SK-N-SH treated with all-trans-retinoic acid at 6 μM for 48 hours (cell line): Measurements from ENCODE around the gene QRSL1.
"Not testable (repeated sequence)": the region's sequence is repeated elsewhere in the genome, so short reads cannot be mapped to it uniquely, and the experiment has no call there.

ENCODE experiments used
- ATAC-seq: fragments of 200-7000 bp; cut with Tn5 transposase; 3 replicates; pipeline ENCODE4 v1.9.1; 2020; ENCODE audit warnings: mild to moderate bottlenecking, moderate library complexity
- BACH2 ChIP-seq: fragments of 250-450 bp; sonication (Bioruptor Pico); IDR thresholded peaks from 2 replicates; pipeline ENCODE4 v1.9.0; 2021; ENCODE audit warnings: mild to moderate bottlenecking, borderline replicate concordance
- CSDC2 ChIP-seq: fragments of 250-450 bp; sonication (Bioruptor Pico); IDR thresholded peaks from 2 replicates; pipeline ENCODE4 v1.5.0; 2020; ENCODE audit warnings: mild to moderate bottlenecking, moderate library complexity
- ESRRG ChIP-seq: fragments of 250-450 bp; sonication (Bioruptor Pico); IDR thresholded peaks from 2 replicates; pipeline ENCODE4 v1.6.1; 2021; ENCODE audit warnings: mild to moderate bottlenecking
- GLIS3 ChIP-seq: fragments of 250-450 bp; sonication (Bioruptor Pico); IDR thresholded peaks from 2 replicates; pipeline ENCODE4 v1.5.0; 2020; ENCODE audit warnings: mild to moderate bottlenecking, moderate library complexity
- ISL1 ChIP-seq: fragments of 250-450 bp; sonication (Bioruptor Pico); IDR thresholded peaks from 2 replicates; pipeline ENCODE4 v2.1.2; 2022; ENCODE audit warnings: mild to moderate bottlenecking, moderate library complexity
- OSR1 ChIP-seq: fragments of 250-450 bp; sonication (Bioruptor Pico); IDR thresholded peaks from 2 replicates; pipeline ENCODE4 v1.8.0; 2022; ENCODE audit warnings: moderate library complexity, mild to moderate bottlenecking, inconsistent platforms
- PPARA ChIP-seq: fragments of 250-450 bp; sonication (Bioruptor Pico); IDR thresholded peaks from 2 replicates; pipeline ENCODE4 v1.5.0; 2020; ENCODE audit warnings: mild to moderate bottlenecking, borderline replicate concordance
- SNAI2 ChIP-seq: fragments of 250-450 bp; sonication (Bioruptor Pico); IDR thresholded peaks from 2 replicates; pipeline ENCODE4 v1.5.0; 2020; ENCODE audit warnings: mild to moderate bottlenecking, moderate library complexity
- TCF4 ChIP-seq: fragments of 250-450 bp; sonication (Bioruptor Pico); IDR thresholded peaks from 2 replicates; pipeline ENCODE4 v1.8.0; 2021; ENCODE audit warnings: mild to moderate bottlenecking, moderate library complexity, borderline replicate concordance
- ZC3H10 ChIP-seq: fragments of 250-450 bp; sonication (Bioruptor Pico); IDR thresholded peaks from 2 replicates; pipeline ENCODE4 v1.5.1; 2021; ENCODE audit warnings: mild to moderate bottlenecking, moderate library complexity
- ZFP3 ChIP-seq: fragments of 250-450 bp; sonication (Bioruptor Pico); IDR thresholded peaks from 2 replicates; pipeline ENCODE4 v1.5.0; 2020; ENCODE audit warnings: mild to moderate bottlenecking, moderate library complexity
- ZFP30 ChIP-seq: fragments of 450-650 bp; formaldehyde crosslinking; IDR thresholded peaks from 2 replicates; pipeline ENCODE4 v1.5.0; 2022; ENCODE audit warnings: mild to moderate bottlenecking, moderate library complexity
- ZNF565 ChIP-seq: fragments of 450-650 bp; formaldehyde crosslinking; conservative IDR thresholded peaks from 2 replicates; pipeline ENCODE4 v1.5.0; 2020; ENCODE audit warnings: low read depth, mild to moderate bottlenecking, moderate library complexity
- ZNF70 ChIP-seq: fragments of 450-650 bp; formaldehyde crosslinking; IDR thresholded peaks from 2 replicates; pipeline ENCODE4 v1.5.0; 2020; ENCODE audit warnings: mild to moderate bottlenecking, moderate library complexity
- ZNF8 ChIP-seq: fragments of 450-650 bp; formaldehyde crosslinking; IDR thresholded peaks from 2 replicates; pipeline ENCODE4 v1.5.0; 2020; ENCODE audit warnings: mild to moderate bottlenecking, moderate library complexity
- TF ChIP-seq, protein P1 (sequence below): fragments of 250-450 bp; sonication (Bioruptor Pico); IDR thresholded peaks from 2 replicates; pipeline ENCODE4 v1.5.1; 2021; ENCODE audit warnings: mild to moderate bottlenecking, moderate library complexity
- TF ChIP-seq, protein P2 (sequence below): fragments of 250-450 bp; sonication (Bioruptor Pico); IDR thresholded peaks from 2 replicates; pipeline ENCODE4 v1.5.1; 2020; ENCODE audit warnings: low read depth, mild to moderate bottlenecking, moderate library complexity
- TF ChIP-seq, protein P3 (sequence below): fragments of 250-450 bp; sonication (Bioruptor Pico); IDR thresholded peaks from 2 replicates; pipeline ENCODE4 v1.5.0; 2020; ENCODE audit warnings: mild to moderate bottlenecking, moderate library complexity
- TF ChIP-seq, protein P4 (sequence below): fragments of 250-450 bp; sonication (Bioruptor Pico); IDR thresholded peaks from 2 replicates; pipeline ENCODE4 v1.8.0; 2021; ENCODE audit warnings: low read depth, mild to moderate bottlenecking, moderate library complexity, borderline replicate concordance
- TF ChIP-seq, protein P5 (sequence below): fragments of 250-450 bp; sonication (Bioruptor Pico); IDR thresholded peaks from 2 replicates; pipeline ENCODE4 v1.8.0; 2020; ENCODE audit warnings: mild to moderate bottlenecking, moderate library complexity, borderline replicate concordance

Gene QRSL1

DNA sequence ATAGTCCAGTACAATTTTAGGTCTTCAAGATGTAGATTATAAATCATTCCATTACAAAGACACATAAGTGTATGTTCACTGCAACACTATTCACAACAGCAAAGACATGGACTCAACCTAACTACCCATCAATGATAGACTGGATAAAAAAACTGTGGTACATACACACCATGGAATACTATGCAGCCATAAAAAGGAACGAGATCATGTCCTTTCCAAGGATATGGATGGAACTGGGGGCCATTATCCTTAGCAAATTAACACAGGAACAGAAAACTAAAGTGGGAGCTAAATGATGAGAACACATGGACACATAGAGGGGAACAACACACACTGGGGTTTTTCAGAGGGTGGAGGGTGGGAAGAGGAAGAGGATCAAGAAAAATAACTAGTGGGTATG is 6.3 kb upstream of the QRSL1 start:
- no peak for ATAC-seq
- TF ChIP-seq, protein P1, sequence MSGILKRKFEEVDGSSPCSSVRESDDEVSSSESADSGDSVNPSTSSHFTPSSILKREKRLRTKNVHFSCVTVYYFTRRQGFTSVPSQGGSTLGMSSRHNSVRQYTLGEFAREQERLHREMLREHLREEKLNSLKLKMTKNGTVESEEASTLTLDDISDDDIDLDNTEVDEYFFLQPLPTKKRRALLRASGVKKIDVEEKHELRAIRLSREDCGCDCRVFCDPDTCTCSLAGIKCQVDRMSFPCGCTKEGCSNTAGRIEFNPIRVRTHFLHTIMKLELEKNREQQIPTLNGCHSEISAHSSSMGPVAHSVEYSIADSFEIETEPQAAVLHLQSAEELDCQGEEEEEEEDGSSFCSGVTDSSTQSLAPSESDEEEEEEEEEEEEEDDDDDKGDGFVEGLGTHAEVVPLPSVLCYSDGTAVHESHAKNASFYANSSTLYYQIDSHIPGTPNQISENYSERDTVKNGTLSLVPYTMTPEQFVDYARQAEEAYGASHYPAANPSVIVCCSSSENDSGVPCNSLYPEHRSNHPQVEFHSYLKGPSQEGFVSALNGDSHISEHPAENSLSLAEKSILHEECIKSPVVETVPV (CRISPR knock-in tag) = no peak
- TF ChIP-seq TCF4 = no peak
- no peak for TF ChIP-seq ZFP30 (CRISPR knock-in tag)
- TF ChIP-seq, protein P2, sequence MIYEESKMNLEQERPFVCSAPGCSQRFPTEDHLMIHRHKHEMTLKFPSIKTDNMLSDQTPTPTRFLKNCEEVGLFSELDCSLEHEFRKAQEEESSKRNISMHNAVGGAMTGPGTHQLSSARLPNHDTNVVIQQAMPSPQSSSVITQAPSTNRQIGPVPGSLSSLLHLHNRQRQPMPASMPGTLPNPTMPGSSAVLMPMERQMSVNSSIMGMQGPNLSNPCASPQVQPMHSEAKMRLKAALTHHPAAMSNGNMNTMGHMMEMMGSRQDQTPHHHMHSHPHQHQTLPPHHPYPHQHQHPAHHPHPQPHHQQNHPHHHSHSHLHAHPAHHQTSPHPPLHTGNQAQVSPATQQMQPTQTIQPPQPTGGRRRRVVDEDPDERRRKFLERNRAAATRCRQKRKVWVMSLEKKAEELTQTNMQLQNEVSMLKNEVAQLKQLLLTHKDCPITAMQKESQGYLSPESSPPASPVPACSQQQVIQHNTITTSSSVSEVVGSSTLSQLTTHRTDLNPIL (CRISPR knock-in tag) = no peak
- TF ChIP-seq GLIS3 (CRISPR knock-in tag) = no peak
- no peak for TF ChIP-seq PPARA (CRISPR knock-in tag)
- TF ChIP-seq, protein P3, sequence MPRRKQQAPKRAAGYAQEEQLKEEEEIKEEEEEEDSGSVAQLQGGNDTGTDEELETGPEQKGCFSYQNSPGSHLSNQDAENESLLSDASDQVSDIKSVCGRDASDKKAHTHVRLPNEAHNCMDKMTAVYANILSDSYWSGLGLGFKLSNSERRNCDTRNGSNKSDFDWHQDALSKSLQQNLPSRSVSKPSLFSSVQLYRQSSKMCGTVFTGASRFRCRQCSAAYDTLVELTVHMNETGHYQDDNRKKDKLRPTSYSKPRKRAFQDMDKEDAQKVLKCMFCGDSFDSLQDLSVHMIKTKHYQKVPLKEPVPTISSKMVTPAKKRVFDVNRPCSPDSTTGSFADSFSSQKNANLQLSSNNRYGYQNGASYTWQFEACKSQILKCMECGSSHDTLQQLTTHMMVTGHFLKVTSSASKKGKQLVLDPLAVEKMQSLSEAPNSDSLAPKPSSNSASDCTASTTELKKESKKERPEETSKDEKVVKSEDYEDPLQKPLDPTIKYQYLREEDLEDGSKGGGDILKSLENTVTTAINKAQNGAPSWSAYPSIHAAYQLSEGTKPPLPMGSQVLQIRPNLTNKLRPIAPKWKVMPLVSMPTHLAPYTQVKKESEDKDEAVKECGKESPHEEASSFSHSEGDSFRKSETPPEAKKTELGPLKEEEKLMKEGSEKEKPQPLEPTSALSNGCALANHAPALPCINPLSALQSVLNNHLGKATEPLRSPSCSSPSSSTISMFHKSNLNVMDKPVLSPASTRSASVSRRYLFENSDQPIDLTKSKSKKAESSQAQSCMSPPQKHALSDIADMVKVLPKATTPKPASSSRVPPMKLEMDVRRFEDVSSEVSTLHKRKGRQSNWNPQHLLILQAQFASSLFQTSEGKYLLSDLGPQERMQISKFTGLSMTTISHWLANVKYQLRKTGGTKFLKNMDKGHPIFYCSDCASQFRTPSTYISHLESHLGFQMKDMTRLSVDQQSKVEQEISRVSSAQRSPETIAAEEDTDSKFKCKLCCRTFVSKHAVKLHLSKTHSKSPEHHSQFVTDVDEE = no peak
- TF ChIP-seq ZNF565 (CRISPR knock-in tag) = no peak
- no peak for TF ChIP-seq ZNF70 (CRISPR knock-in tag)
- TF ChIP-seq, protein P4, sequence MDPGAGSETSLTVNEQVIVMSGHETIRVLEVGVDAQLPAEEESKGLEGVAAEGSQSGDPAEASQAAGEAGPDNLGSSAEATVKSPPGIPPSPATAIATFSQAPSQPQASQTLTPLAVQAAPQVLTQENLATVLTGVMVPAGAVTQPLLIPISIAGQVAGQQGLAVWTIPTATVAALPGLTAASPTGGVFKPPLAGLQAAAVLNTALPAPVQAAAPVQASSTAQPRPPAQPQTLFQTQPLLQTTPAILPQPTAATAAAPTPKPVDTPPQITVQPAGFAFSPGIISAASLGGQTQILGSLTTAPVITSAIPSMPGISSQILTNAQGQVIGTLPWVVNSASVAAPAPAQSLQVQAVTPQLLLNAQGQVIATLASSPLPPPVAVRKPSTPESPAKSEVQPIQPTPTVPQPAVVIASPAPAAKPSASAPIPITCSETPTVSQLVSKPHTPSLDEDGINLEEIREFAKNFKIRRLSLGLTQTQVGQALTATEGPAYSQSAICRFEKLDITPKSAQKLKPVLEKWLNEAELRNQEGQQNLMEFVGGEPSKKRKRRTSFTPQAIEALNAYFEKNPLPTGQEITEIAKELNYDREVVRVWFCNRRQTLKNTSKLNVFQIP (CRISPR knock-in tag) = no peak
- TF ChIP-seq, protein P5, sequence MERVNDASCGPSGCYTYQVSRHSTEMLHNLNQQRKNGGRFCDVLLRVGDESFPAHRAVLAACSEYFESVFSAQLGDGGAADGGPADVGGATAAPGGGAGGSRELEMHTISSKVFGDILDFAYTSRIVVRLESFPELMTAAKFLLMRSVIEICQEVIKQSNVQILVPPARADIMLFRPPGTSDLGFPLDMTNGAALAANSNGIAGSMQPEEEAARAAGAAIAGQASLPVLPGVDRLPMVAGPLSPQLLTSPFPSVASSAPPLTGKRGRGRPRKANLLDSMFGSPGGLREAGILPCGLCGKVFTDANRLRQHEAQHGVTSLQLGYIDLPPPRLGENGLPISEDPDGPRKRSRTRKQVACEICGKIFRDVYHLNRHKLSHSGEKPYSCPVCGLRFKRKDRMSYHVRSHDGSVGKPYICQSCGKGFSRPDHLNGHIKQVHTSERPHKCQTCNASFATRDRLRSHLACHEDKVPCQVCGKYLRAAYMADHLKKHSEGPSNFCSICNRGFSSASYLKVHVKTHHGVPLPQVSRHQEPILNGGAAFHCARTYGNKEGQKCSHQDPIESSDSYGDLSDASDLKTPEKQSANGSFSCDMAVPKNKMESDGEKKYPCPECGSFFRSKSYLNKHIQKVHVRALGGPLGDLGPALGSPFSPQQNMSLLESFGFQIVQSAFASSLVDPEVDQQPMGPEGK (CRISPR knock-in tag) = no peak
- no peak for TF ChIP-seq ZFP3
- TF ChIP-seq BACH2 (CRISPR knock-in tag) = no peak
- TF ChIP-seq OSR1 (CRISPR knock-in tag) = no peak
- TF ChIP-seq ZNF8 (CRISPR knock-in tag) = no peak

DNA sequence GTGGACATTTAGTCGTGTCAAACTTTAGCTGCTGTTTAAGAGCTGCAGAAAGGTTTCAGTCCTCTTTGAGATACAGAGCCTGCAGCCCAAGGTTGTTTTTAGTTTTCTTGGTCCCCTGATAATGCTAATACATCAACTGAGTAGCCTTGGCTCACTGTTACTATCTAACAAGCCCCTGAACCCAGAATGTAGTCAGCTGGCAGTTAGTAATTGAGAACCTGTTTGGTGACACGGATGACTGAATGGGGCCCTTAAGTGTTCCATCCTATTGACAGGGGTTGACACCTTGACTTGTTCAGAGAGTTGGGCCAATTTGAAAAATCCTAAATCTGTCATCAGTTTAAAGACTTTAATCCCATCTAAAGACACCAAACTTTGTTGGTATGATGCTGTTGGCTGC is 2.9 kb upstream of the QRSL1 start:
- no peak for ATAC-seq
- no peak for TF ChIP-seq ZNF8 (CRISPR knock-in tag)
- no peak for TF ChIP-seq CSDC2 (CRISPR knock-in tag)
- TF ChIP-seq, protein P3 = no peak
- no peak for TF ChIP-seq PPARA (CRISPR knock-in tag)
- TF ChIP-seq ZNF565 (CRISPR knock-in tag) = no peak
- TF ChIP-seq SNAI2 = no peak
- TF ChIP-seq ZC3H10 (CRISPR knock-in tag) = no peak
- TF ChIP-seq ZNF70 (CRISPR knock-in tag) = no peak
- TF ChIP-seq ISL1 (CRISPR knock-in tag) = no peak
- TF ChIP-seq ZFP30 (CRISPR knock-in tag) = no peak
- TF ChIP-seq, protein P1 (CRISPR knock-in tag) = no peak
- TF ChIP-seq, protein P5 (CRISPR knock-in tag) = no peak
- TF ChIP-seq BACH2 (CRISPR knock-in tag) = no peak
- TF ChIP-seq ESRRG (CRISPR knock-in tag) = no peak

DNA sequence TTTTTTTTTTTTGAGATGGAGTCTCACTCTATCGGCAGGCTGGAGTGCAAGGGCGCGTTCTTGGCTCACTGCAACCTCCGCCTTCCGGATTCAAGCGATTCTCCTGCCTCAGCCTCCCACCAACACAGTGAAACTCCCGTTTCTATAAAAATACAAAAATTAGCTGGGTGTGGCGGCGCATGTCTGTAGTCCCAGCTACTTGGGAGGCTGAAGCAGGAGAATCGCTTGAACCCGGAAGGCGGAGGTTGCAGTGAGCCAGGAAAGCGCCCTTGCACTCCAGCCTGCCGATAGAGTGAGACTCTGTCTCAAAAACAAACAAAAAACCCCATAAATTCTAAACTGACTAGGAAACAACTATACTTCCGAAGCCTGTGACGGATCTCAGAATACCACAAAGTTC is 1.6 kb upstream of the QRSL1 start:
- not testable (repeated sequence) for ATAC-seq
